Endometrial microvascular endothelial cells (primary cell): ENCODE measurements around the gene TIMP4. TPM values are rescaled to one million over a fixed set of nuclear protein-coding genes. Genes with fewer than 3 reads are reported as not detected.

Experiments
- in situ Hi-C: cut with HindIII; loops from 2 replicates; pipeline ENCODE4 v1.10.0; 2017; ENCODE audit warnings: low sequenced_read_pairs, low pct_unique_long_range_greater_than_20kb; ENCODE audit errors: inconsistent ontology term
- total RNA-seq: library from RNA; depleted of rRNA; stranded (reverse); fragments of >200 nt; gene quantifications from one replicate; pipeline ENCODE4 v1.2.3, GENCODE V29; 2015; ENCODE audit errors: inconsistent ontology term

Gene TIMP4
- total RNA-seq, result not detected

GRCh38 chr3:12158387-12159226 lies at the start of gene TIMP4:
TIMP4 (minus strand) TSS chr3:12158912; CDS start chr3:12158840, 72 bp downstream.
- in situ Hi-C loops, result no loop called here

GRCh38 chr3:12205171-12205570 lies 46.5 kb upstream of the TIMP4 start:
- in situ Hi-C loops, result no loop called here

- in situ Hi-C loops, result no loop called here
Observed at GRCh38 chr3:12201813-12202212, 43.1 kb upstream of the TIMP4 start.

- in situ Hi-C loops, result no loop called here
Observed at GRCh38 chr3:12198301-12198700, 39.6 kb upstream of the TIMP4 start.

GRCh38 chr3:12197475-12197874 lies 38.8 kb upstream of the TIMP4 start:
- in situ Hi-C loops, result no loop called here

DNA sequence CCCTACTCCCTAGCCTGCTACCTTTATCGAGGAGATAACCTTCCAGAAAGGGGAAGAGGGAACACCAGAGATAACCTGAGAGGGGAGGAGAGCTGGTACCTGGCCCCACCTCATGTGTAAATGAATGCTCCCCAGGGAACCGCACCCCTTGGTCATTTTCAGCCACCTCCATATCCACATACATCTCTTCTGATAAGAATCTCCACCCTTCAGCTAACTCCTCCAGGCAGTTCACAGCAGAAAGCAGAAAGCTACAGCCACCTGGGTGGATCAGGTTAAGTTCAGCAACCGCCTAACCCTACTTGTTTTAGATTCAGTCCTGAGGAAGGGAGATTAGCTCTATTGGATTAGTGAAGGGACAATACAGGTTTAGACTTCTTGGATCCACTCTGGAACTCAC lies 38.0 kb upstream of the TIMP4 start:
- in situ Hi-C loops, result no loop called here

DNA sequence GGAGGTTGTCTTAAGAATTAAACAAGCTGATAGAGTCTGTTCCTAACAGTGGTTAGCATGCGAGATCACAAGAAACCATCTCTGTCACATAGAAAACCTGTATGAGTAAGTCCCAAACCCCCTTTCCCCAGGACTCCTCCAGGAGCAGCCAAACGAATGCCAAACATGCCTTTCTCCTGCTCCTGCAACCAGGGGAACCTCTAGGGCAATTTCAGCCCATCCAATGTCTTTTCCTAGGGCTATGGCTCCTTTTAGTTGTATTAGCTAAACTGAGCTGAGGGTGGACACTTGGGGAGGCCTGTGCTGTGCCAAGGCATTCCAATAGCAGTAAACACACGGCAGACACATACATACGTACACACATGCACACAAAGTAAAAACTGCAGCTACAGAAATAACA lies 36.5 kb upstream of the TIMP4 start:
- in situ Hi-C loops, result no loop called here

DNA sequence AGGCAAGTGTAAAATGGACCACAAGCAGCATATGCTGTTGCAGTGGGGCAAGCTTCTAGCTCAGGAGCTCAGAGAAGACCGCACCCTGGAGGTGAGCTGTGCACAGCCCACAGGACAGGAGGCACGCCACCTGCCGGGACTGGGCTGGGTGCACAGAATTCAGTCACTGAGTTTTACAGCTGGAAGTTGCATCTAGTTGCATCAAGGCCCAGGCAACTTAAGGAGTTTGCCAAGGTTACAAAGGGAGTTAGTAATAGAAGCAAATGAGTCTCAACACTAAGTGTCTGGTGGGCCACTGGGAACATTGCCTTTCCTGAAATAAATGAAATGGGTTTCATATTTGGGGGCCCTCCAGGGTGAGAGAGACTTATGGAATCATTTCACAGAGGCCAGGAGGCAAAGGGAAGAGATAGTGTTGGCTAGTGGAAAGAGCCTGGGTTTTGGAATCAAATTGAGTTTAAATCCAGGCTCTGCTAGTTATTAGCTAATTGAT lies 36.0 kb upstream of the TIMP4 start:
- in situ Hi-C loops, result no loop called here

GRCh38 chr3:12194209-12194608 lies 35.5 kb upstream of the TIMP4 start:
- in situ Hi-C loops, result no loop called here

- in situ Hi-C loops, result no loop called here
Observed at GRCh38 chr3:12193485-12194165, 34.9 kb upstream of the TIMP4 start.

DNA sequence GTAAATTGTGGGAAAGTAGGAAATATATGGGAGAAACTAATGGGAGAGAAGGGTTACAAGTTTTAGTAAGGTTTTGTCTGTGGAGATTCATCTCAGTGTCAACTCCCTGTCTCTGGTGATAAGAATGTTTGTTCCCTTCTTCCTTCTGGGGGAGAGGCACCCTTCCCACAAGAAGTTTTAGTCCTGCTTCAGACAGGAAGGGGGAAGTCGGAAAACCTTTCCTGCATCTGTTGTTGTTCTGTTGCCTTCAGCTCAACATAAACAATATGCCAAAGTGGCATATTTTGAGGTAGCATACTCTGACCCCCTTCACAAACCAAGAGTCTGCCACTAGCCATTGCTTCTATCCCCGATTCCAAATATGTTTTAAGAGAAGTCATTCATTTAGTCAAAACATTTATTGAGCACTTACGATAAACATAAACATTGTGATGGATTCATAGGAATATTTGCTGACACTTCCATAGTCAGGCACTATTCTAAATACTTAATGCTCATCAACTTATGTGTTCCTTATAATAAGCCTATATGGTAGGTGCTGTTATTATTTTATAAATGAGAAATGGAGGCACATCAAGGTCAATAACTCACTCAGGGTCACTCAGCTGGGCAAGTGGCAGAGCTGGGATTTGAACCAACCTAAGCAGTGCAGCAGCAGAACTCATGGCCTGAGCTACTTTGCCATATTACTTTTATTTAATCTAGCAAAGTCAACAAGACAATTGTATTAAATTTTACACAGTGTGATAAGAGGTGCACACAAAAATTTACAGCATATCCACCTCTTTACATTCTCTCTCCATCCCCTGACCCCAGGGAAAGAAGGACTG lies 34.2 kb upstream of the TIMP4 start:
- in situ Hi-C loops, result no loop called here

DNA sequence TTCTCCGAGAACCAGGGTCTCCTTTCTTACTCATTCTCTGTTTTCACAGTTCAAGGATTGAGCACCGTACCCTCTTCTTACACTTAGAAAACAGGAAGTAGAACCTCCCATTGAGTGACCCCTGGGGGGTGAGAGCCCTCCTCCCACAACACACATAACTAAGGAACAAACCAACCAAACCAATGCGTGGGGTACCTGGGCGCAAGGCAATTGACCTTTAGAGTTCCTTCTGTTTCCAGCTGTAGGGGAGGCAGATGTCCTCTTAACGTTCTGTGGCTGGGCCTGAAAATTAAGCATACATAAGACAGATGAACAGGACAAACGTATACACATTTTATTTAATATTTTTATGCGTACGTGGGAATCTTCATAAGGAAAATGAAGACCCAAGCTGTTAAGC lies 33.5 kb upstream of the TIMP4 start:
- in situ Hi-C loops, result no loop called here

DNA sequence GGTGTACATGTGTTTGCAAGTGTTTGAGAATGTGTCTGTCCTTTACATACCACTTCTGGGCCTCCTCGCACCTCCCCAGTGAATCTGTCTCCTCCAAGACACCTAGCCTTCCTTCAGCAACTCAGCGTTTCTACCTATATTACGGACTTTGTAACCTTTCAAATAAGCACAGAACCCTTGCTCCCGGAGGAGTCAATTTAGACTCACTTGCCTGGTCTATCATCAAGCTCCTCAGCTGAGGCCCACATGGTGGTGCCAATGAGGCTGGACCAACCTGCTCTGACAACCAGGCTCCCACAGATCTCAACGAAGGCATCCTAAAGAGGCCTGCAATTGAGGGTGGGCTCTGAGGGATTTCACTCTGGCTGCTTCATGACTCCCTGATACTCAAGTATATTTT lies 32.8 kb upstream of the TIMP4 start:
- in situ Hi-C loops, result no loop called here

DNA sequence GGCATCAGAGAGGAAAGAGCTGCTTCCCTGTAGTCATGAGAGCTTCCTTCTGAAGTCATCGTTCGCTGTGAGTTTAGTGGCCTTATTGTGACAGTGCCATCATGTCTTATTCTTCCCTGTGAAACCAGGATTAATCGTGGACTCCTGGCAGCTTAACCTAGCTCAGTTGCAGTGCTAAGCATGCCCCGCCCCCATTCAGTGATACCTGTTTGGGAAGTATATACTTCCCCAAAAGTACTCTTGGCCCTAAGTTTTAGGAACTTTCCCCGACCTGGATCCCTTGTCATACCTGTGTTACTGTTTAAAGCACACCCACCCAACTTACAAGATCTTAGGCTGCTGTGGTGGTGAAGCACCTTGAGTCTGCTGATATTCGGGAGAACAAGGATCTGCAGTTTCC lies 32.1 kb upstream of the TIMP4 start:
- in situ Hi-C loops, result no loop called here

DNA sequence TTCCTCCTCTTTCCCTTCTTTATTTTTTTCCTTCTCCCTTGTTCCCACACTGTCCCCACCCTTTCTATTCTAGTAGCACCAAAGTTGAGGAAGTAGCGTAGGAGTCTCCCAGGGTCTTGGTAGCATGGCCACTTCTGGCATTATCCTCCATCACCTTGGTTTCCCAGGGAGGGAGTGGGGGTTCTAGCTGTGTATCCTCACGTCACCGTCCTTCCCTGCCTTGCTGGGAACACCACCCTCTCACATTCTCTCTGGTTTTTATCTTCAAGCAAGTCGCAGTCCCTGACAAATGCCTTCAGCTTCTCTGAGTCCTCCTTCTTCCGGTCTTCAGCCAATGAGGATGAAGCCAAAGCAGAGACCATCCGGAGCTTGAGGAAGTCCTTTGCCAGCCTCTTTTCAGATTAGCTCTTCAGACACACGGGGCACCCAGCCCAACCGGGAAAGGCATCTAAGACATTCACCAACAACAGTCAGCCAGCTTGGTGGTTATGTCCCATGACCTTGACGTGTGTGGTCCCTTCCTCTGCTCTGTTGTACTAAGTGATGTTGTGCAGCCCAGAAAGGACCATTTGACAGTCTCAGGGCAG lies 31.6 kb upstream of the TIMP4 start:
- in situ Hi-C loops, result no loop called here

- in situ Hi-C loops, result no loop called here
Observed at GRCh38 chr3:12188681-12189287, 30.1 kb upstream of the TIMP4 start.

GRCh38 chr3:12188328-12188648 lies 29.6 kb upstream of the TIMP4 start:
- in situ Hi-C loops, result no loop called here

- in situ Hi-C loops, result no loop called here
Observed at GRCh38 chr3:12187448-12188327, 29.0 kb upstream of the TIMP4 start.
